A549 treated with dexamethasone at 1 μM for 4 hours (cell line): Measurements from ENCODE around the gene NSDHL. TPM values are rescaled to one million over a fixed set of nuclear protein-coding genes. Genes with fewer than 3 reads are reported as not detected.

Experiments used
- total RNA-seq: library from RNA; stranded (reverse); fragments of 200-300 nt; extraction: Qiagen RNA extraction; gene quantifications from 5 replicates; pipeline ENCODE4 v1.2.3, GENCODE V29; 2022

NSDHL gene
- total RNA-seq, result 49.1 to 52.6 TPM (median 50.6 TPM) in 5 replicates

DNA sequence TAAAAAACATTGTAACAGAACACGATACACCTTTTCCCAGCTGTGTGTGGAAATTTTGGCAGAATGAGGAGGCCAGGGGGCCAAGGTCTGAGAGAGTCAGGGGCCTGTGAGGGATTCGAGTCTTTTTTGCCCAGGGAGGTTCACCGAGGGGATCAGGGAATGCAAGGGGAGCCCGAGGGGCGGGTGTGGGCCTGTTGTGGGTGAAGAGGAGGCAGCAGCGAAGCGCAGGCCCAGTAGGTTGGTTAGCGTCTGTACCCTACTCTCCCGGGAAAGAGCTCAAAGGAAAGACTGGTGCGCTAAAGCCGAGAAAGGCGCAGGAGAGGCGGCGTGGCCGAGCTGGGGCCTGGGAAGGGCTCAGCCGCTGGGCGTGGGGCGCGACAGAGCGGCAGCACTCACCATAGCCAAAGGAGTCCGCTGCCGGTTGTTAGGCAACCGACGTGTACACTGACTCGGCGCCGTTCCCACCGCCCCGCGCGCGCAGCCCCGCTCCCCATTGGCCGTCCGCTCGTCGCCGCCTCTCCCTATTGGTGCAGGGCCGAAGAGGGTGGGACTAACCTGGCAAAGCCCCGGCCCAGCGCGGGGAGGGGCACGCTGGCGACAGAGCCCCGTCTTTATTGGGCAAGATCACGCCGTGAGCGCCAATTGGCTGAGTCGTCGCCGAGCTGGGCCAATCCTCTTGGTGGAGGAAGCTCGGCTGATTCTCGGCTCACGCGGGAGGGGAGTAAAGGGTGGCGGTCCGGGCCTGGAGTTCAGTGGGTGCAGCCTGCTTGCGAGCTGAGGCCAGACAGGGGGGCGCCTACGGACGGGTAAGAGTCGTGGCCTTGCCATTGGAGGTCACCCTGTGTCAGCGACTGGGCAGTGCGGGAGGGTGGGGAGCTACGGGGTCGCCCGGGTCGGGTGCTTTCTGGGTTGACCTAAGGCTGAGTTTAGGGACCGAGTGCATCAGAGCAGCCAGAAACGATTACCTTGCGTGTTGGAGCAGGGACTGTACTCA, at the start of gene NSDHL, which contains the start of gene CETN2:
Gene NSDHL (plus strand): TSS at position 752 of the 994 bp plus-strand sequence. CDS start 15,262 bp downstream, outside the sequence.
Gene CETN2 (minus strand): TSS at position 446 of the 994 bp plus-strand sequence. CDS start 47 bp downstream, at position 399.

DNA sequence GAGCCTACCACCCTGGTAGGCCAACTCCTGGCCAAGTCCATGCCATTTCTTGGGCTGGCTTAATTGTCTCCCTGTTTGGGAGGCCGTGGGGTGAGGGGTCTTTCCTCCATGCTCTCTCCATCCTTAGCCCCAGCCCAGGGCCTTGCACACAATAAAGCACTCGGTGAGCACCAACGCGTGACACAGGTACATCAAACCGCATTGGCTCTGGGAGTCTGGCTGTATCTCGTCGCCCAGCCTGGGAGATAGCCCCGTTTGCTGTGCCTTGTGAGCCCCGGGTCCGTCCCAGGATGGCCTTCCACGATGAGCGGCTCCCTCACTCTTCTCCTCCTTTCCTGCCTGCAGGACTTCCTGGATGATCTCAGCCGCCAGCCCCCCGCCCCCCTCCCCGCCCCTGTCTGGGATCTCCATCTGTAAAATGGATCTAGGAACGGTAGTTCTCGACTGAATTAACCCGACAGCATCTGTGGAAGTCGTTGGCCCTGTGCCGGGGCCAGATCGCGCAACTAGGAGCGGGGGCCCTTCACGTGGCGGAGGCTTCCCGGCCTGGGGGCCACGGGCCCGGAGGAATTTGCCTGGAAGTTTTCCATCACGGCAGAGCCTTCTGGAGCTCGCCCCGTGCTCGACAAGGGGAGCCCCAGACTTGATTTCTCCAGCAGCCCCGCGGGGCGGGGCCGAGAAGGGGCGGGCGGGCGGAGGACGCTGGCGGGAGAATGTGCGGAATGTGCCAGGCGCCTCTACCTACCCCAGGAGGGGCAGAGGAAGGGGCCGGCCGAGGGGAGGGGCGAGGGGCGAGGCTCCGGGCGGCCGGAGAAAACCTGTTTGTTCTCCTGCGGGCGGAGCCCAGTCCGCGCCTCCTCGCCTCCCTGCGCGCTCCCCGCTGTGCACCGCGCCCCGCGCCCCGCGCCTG, 66.6 kb downstream of the NSDHL start, which contains the start of gene ZNF185:
Gene ZNF185 (plus strand): TSS at position 846 of the 910 bp plus-strand sequence. CDS start 16,423 bp downstream, outside the sequence.

Other genes starting within 250 kb of the NSDHL start
- 0.18 to 0.22 TPM (median 0.19 TPM) in 5 replicates for gene GABRQ, start 193.2 kb upstream of the NSDHL start, total RNA-seq
- 2.2 to 3.9 TPM (median 2.7 TPM) in 5 replicates for gene MAGEA3, start 132.3 kb upstream of the NSDHL start, total RNA-seq
- gene CSAG2, start 121.8 kb upstream of the NSDHL start, total RNA-seq, result not detected in 5 replicates
- gene MAGEA2B, start 116.4 kb upstream of the NSDHL start, total RNA-seq, result 0.08 to 0.42 TPM (median 0.24 TPM) in 4 of 5 replicates, not detected in the other
- gene CSAG1, start 97.3 kb upstream of the NSDHL start, total RNA-seq, result 0.16 to 0.53 TPM (median 0.28 TPM) in 5 replicates
- gene MAGEA12, start 97.3 kb upstream of the NSDHL start, total RNA-seq, result 0.11 to 0.15 TPM (median 0.13 TPM) in 5 replicates
- 0.15 TPM in 1 of 5 replicates, not detected in the others for gene MAGEA2, start 77.2 kb upstream of the NSDHL start, total RNA-seq
- not detected in 5 replicates for gene CSAG3, start 71.8 kb upstream of the NSDHL start, total RNA-seq
- gene MAGEA6, start 61.4 kb upstream of the NSDHL start, total RNA-seq, result 10.1 to 13.3 TPM (median 11.9 TPM) in 5 replicates
- 71.4 to 95.9 TPM (median 72.9 TPM) in 5 replicates for gene CETN2, start 306 bp upstream of the NSDHL start, total RNA-seq
- gene ZNF185, start 67.0 kb downstream of the NSDHL start, total RNA-seq, result 6.6 to 8.8 TPM (median 7.7 TPM) in 5 replicates
- not detected in 5 replicates for gene PNMA5, start 163.1 kb downstream of the NSDHL start, total RNA-seq
- gene PNMA3, start 225.4 kb downstream of the NSDHL start, total RNA-seq, result 0.16 to 0.26 TPM (median 0.20 TPM) in 5 replicates
- 4.0 to 4.8 TPM (median 4.7 TPM) in 5 replicates for gene PNMA6A, start 241.4 kb downstream of the NSDHL start, total RNA-seq